Measurements from ENCODE around the gene LILRB1. TPM values are rescaled to one million over a fixed set of nuclear protein-coding genes. Genes with fewer than 3 reads are reported as not detected.
"Not testable (repeated sequence)": the region's sequence is repeated elsewhere in the genome, so short reads cannot be mapped to it uniquely, and the experiment has no call there.

LILRB1 gene
- total and polyA plus RNA-seq, 2 donors (not counting 1 experiment from before 2014, with no cell fraction given) = not detected

DNA sequence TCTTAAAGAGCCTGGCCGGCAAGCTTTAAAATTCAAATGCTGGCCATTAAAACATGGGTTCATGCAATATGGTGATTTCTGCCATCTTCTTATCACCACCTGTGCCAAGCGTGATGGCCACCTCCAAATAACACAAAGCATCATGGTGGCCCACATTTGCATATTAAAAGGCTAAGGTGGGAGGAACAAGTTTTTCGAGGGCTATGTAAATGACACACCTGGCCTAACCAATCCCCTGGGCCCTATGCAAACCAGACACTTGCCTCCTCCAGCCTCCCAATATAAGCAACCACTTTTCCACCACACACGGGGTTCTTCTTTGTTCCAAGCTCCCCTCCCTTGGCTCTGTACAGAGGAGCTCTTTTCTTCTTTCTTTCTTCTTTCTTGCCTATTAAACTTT lies 46.9 kb downstream of the LILRB1 start:
- Histone ChIP-seq H3K4me2 (ENCODE audit: extremely low read depth, insufficient read depth, low read length) (no peak overlapping the region), H3K4me1 (ENCODE audit: control insufficient read depth, extremely low read depth, insufficient read depth, low read length) (no peaks in the 10 kb centered on the region), H3K36me3 (ENCODE audit: control insufficient read depth, insufficient read depth, low read length) (no peaks in the 10 kb centered on the region), H3K9me3 (ENCODE audit: control insufficient read depth, insufficient read depth, low read depth, low read length) (no peaks in the 10 kb centered on the region), H3K27ac (ENCODE audit: insufficient read depth, low read length) (no peak overlapping the region), H3K79me2 (ENCODE audit: control insufficient read depth, insufficient read depth, low read length) (no peaks in the 10 kb centered on the region), H3K27me3 (ENCODE audit: control insufficient read depth, insufficient read depth, low read length) (no peaks in the 10 kb centered on the region), H3K9ac (ENCODE audit: insufficient read depth, low read length) (no peak overlapping the region), H2AFZ (ENCODE audit: low read length) (no peak overlapping the region), H4K20me1 (ENCODE audit: control insufficient read depth, extremely low read depth, insufficient read depth, low read length) (no peaks in the 10 kb centered on the region), H3K4me3 (replicated peaks in 1 of 4; ENCODE audit: control extremely low read depth in 1 of 4, insufficient read depth in 1 of 4, low read depth in 3 of 4, low read length in 4 of 4) (no peak overlapping the region)
- TF ChIP-seq, protein P1, sequence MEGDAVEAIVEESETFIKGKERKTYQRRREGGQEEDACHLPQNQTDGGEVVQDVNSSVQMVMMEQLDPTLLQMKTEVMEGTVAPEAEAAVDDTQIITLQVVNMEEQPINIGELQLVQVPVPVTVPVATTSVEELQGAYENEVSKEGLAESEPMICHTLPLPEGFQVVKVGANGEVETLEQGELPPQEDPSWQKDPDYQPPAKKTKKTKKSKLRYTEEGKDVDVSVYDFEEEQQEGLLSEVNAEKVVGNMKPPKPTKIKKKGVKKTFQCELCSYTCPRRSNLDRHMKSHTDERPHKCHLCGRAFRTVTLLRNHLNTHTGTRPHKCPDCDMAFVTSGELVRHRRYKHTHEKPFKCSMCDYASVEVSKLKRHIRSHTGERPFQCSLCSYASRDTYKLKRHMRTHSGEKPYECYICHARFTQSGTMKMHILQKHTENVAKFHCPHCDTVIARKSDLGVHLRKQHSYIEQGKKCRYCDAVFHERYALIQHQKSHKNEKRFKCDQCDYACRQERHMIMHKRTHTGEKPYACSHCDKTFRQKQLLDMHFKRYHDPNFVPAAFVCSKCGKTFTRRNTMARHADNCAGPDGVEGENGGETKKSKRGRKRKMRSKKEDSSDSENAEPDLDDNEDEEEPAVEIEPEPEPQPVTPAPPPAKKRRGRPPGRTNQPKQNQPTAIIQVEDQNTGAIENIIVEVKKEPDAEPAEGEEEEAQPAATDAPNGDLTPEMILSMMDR (conservative IDR thresholded peaks at IDR 0.05 in 1 of 2, IDR thresholded peaks at IDR 0.05 in 1 of 2; ENCODE audit: low read depth in 1 of 2, low read length in 2 of 2) = no peak
- TF ChIP-seq EZH2 (IDR thresholded peaks at IDR 0.05; ENCODE audit: low read length, missing control alignments) = no peak
- DNase-seq (ENCODE audit: low read depth in 2 of 2) = no peak

DNA sequence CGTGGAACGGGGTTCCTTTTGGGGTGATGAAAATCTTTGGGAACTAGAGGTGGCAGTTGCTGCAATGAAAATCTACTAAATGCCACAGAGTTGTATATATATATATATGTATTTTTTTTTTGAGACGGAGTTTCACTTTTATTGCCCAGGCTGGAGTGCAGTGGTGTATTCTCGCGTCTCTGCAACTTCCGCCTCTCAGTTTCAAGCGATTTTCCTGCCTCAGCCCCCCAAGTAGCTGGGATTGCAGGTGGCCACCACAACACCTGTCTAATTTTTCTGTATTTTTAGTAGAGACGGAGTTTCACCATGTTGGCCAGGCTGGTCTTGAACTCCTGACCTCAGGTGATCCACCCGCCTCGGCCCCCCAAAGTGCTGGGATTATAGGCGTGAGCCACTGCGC lies 51.3 kb downstream of the LILRB1 start:
- not testable (repeated sequence) for H2AFZ ChIP-seq (ENCODE audit: low read length); H3K27me3 ChIP-seq (ENCODE audit: control insufficient read depth, insufficient read depth, low read length); H3K9me3 ChIP-seq (ENCODE audit: control insufficient read depth, insufficient read depth, low read depth, low read length); DNase-seq (ENCODE audit: low read depth in 2 of 2); H3K9ac ChIP-seq (ENCODE audit: insufficient read depth, low read length); H3K4me3 ChIP-seq (replicated peaks in 1 of 4; ENCODE audit: control extremely low read depth in 1 of 4, insufficient read depth in 1 of 4, low read depth in 3 of 4, low read length in 4 of 4); H3K4me2 ChIP-seq (ENCODE audit: extremely low read depth, insufficient read depth, low read length); H3K27ac ChIP-seq (ENCODE audit: insufficient read depth, low read length); H3K79me2 ChIP-seq (ENCODE audit: control insufficient read depth, insufficient read depth, low read length); H3K36me3 ChIP-seq (ENCODE audit: control insufficient read depth, insufficient read depth, low read length); H3K4me1 ChIP-seq (ENCODE audit: control insufficient read depth, extremely low read depth, insufficient read depth, low read length); H4K20me1 ChIP-seq (ENCODE audit: control insufficient read depth, extremely low read depth, insufficient read depth, low read length)

DNA sequence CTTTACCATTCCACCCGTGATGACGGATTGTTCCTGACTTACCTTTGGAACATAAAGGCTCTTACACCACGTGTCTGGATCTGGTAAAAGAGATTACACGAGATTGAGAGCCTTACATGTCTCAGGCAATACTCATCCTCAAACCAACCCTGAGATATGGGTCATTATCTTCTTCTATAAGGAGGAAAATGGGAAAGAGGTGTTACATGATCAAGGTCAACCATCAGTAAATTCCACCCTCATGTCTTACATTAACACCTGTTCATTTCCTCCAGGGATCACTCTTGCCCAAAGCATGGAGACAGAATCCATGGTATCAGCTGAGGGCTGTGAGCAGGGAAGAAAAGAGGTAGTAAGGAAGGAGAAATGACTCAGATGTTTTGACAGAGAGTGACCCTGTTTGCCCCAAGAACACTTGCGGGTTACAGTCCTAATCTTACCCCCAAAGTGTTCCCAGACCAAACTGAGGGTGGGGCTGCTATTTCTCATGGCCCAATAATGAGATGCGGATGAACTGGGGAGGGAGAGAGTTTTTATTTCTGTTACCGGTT lies 52.1 kb downstream of the LILRB1 start:
- Histone ChIP-seq H3K4me1 (ENCODE audit: control insufficient read depth, extremely low read depth, insufficient read depth, low read length) (no peaks in the 10 kb centered on the region), H3K79me2 (ENCODE audit: control insufficient read depth, insufficient read depth, low read length) (no peaks in the 10 kb centered on the region), H3K4me3 (replicated peaks in 1 of 4; ENCODE audit: control extremely low read depth in 1 of 4, insufficient read depth in 1 of 4, low read depth in 3 of 4, low read length in 4 of 4) (no peak overlapping the region), H3K9me3 (ENCODE audit: control insufficient read depth, insufficient read depth, low read depth, low read length) (no peaks in the 10 kb centered on the region), H3K4me2 (ENCODE audit: extremely low read depth, insufficient read depth, low read length) (no peak overlapping the region), H3K27me3 (ENCODE audit: control insufficient read depth, insufficient read depth, low read length) (no peaks in the 10 kb centered on the region), H3K9ac (ENCODE audit: insufficient read depth, low read length) (no peak overlapping the region), H3K27ac (ENCODE audit: insufficient read depth, low read length) (no peak overlapping the region), H4K20me1 (ENCODE audit: control insufficient read depth, extremely low read depth, insufficient read depth, low read length) (no peaks in the 10 kb centered on the region), H2AFZ (ENCODE audit: low read length) (no peak overlapping the region), H3K36me3 (ENCODE audit: control insufficient read depth, insufficient read depth, low read length) (no peaks in the 10 kb centered on the region)
- TF ChIP-seq, protein P1 (conservative IDR thresholded peaks at IDR 0.05 in 1 of 2, IDR thresholded peaks at IDR 0.05 in 1 of 2; ENCODE audit: low read depth in 1 of 2, low read length in 2 of 2) = no peak
- no peak for TF ChIP-seq EZH2 (IDR thresholded peaks at IDR 0.05; ENCODE audit: low read length, missing control alignments)
- DNase-seq (ENCODE audit: low read depth in 2 of 2) = no peak
